ENCODE measurements around the gene KDSR.
A peak's percentile ranks its signal among the peaks of the same experiment; 100 is the strongest.

KDSR gene

GRCh38 chr18:63312737-63313395 is 54.1 kb downstream of the KDSR start:
- H3K9me3 ChIP-seq (ENCODE audit: control insufficient read depth, low read length) = no peaks in the 10 kb centered on the region
- no peaks in the 10 kb centered on the region for H3K27me3 ChIP-seq (replicated peaks; ENCODE audit: control insufficient read depth, insufficient read depth, low read length)
- no peak overlapping the region for H3K9ac ChIP-seq (ENCODE audit: low read length)
- H3K4me1 ChIP-seq (ENCODE audit: control insufficient read depth, insufficient read depth, low read length) = peaks cover 8% of the 10 kb centered on the region
- no peak overlapping the region for H3K4me3 ChIP-seq (ENCODE audit: low read length)
- DNase-seq (ENCODE audit: low read depth) = no peak
- H3K36me3 ChIP-seq (ENCODE audit: control insufficient read depth, insufficient read depth, low read length, severe bottlenecking) = no peaks in the 10 kb centered on the region

GRCh38 chr18:63312019-63312409 is 55.0 kb downstream of the KDSR start:
- no peaks in the 10 kb centered on the region for H3K36me3 ChIP-seq (ENCODE audit: control insufficient read depth, insufficient read depth, low read length, severe bottlenecking)
- H3K4me3 ChIP-seq (ENCODE audit: low read length) = no peak overlapping the region
- H3K9me3 ChIP-seq (ENCODE audit: control insufficient read depth, low read length) = no peaks in the 10 kb centered on the region
- H3K9ac ChIP-seq (ENCODE audit: low read length) = no peak overlapping the region
- no peaks in the 10 kb centered on the region for H3K27me3 ChIP-seq (replicated peaks; ENCODE audit: control insufficient read depth, insufficient read depth, low read length)
- H3K4me1 ChIP-seq (ENCODE audit: control insufficient read depth, insufficient read depth, low read length) = peaks cover 16% of the 10 kb centered on the region
- DNase-seq (ENCODE audit: low read depth) = no peak

GRCh38 chr18:63311118-63312018 is 55.6 kb downstream of the KDSR start:
- DNase-seq (ENCODE audit: low read depth) = no peak
- peaks cover 15% of the 10 kb centered on the region for H3K4me1 ChIP-seq (ENCODE audit: control insufficient read depth, insufficient read depth, low read length)
- H3K9me3 ChIP-seq (ENCODE audit: control insufficient read depth, low read length) = no peaks in the 10 kb centered on the region
- no peaks in the 10 kb centered on the region for H3K36me3 ChIP-seq (ENCODE audit: control insufficient read depth, insufficient read depth, low read length, severe bottlenecking)
- H3K9ac ChIP-seq (ENCODE audit: low read length) = no peak overlapping the region
- no peak overlapping the region for H3K4me3 ChIP-seq (ENCODE audit: low read length)
- H3K27me3 ChIP-seq (replicated peaks; ENCODE audit: control insufficient read depth, insufficient read depth, low read length) = no peaks in the 10 kb centered on the region

- no peaks in the 10 kb centered on the region for H3K36me3 ChIP-seq (ENCODE audit: control insufficient read depth, insufficient read depth, low read length, severe bottlenecking)
- H3K4me3 ChIP-seq (ENCODE audit: low read length) = no peak overlapping the region
- no peaks in the 10 kb centered on the region for H3K9me3 ChIP-seq (ENCODE audit: control insufficient read depth, low read length)
- DNase-seq (ENCODE audit: low read depth) = no peak
- H3K9ac ChIP-seq (ENCODE audit: low read length) = no peak overlapping the region
- peaks cover 9% of the 10 kb centered on the region for H3K4me1 ChIP-seq (ENCODE audit: control insufficient read depth, insufficient read depth, low read length)
- no peaks in the 10 kb centered on the region for H3K27me3 ChIP-seq (replicated peaks; ENCODE audit: control insufficient read depth, insufficient read depth, low read length)
Observed at GRCh38 chr18:63309422-63309821, 57.6 kb downstream of the KDSR start.

- Histone ChIP-seq H3K27me3 (replicated peaks; ENCODE audit: control insufficient read depth, insufficient read depth, low read length) (no peaks in the 10 kb centered on the region), H3K9ac (ENCODE audit: low read length) (no peak overlapping the region), H3K36me3 (ENCODE audit: control insufficient read depth, insufficient read depth, low read length, severe bottlenecking) (no peaks in the 10 kb centered on the region), H3K4me3 (ENCODE audit: low read length) (no peak overlapping the region), H3K9me3 (ENCODE audit: control insufficient read depth, low read length) (no peaks in the 10 kb centered on the region), H3K4me1 (ENCODE audit: control insufficient read depth, insufficient read depth, low read length) (peaks cover 9% of the 10 kb centered on the region)
- DNase-seq (ENCODE audit: low read depth) = peak; percentile 19
Observed at GRCh38 chr18:63307551-63308200, 59.3 kb downstream of the KDSR start.

- no peaks in the 10 kb centered on the region for H3K9me3 ChIP-seq (ENCODE audit: control insufficient read depth, low read length)
- no peak overlapping the region for H3K9ac ChIP-seq (ENCODE audit: low read length)
- H3K4me1 ChIP-seq (ENCODE audit: control insufficient read depth, insufficient read depth, low read length) = peaks cover 9% of the 10 kb centered on the region
- H3K4me3 ChIP-seq (ENCODE audit: low read length) = no peak overlapping the region
- no peak for DNase-seq (ENCODE audit: low read depth)
- no peaks in the 10 kb centered on the region for H3K36me3 ChIP-seq (ENCODE audit: control insufficient read depth, insufficient read depth, low read length, severe bottlenecking)
- no peaks in the 10 kb centered on the region for H3K27me3 ChIP-seq (replicated peaks; ENCODE audit: control insufficient read depth, insufficient read depth, low read length)
Observed at GRCh38 chr18:63306819-63307550, 60.0 kb downstream of the KDSR start.

- H3K4me3 ChIP-seq (ENCODE audit: low read length) = no peak overlapping the region
- DNase-seq (ENCODE audit: low read depth) = no peak
- H3K27me3 ChIP-seq (replicated peaks; ENCODE audit: control insufficient read depth, insufficient read depth, low read length) = no peaks in the 10 kb centered on the region
- H3K9me3 ChIP-seq (ENCODE audit: control insufficient read depth, low read length) = no peaks in the 10 kb centered on the region
- peaks cover 17% of the 10 kb centered on the region for H3K4me1 ChIP-seq (ENCODE audit: control insufficient read depth, insufficient read depth, low read length)
- H3K36me3 ChIP-seq (ENCODE audit: control insufficient read depth, insufficient read depth, low read length, severe bottlenecking) = no peaks in the 10 kb centered on the region
- no peak overlapping the region for H3K9ac ChIP-seq (ENCODE audit: low read length)
Observed at GRCh38 chr18:63306249-63306648, 60.8 kb downstream of the KDSR start.

GRCh38 chr18:63303547-63303946 is 63.5 kb downstream of the KDSR start:
- no peak overlapping the region for H3K4me3 ChIP-seq (ENCODE audit: low read length)
- peaks cover 33% of the 10 kb centered on the region for H3K4me1 ChIP-seq (ENCODE audit: control insufficient read depth, insufficient read depth, low read length)
- H3K36me3 ChIP-seq (ENCODE audit: control insufficient read depth, insufficient read depth, low read length, severe bottlenecking) = no peaks in the 10 kb centered on the region
- no peaks in the 10 kb centered on the region for H3K9me3 ChIP-seq (ENCODE audit: control insufficient read depth, low read length)
- no peak for DNase-seq (ENCODE audit: low read depth)
- no peak overlapping the region for H3K9ac ChIP-seq (ENCODE audit: low read length)
- no peaks in the 10 kb centered on the region for H3K27me3 ChIP-seq (replicated peaks; ENCODE audit: control insufficient read depth, insufficient read depth, low read length)

GRCh38 chr18:63302636-63303405 is 64.2 kb downstream of the KDSR start:
- H3K4me1 ChIP-seq (ENCODE audit: control insufficient read depth, insufficient read depth, low read length) = peaks cover 33% of the 10 kb centered on the region
- H3K9me3 ChIP-seq (ENCODE audit: control insufficient read depth, low read length) = no peaks in the 10 kb centered on the region
- no peaks in the 10 kb centered on the region for H3K36me3 ChIP-seq (ENCODE audit: control insufficient read depth, insufficient read depth, low read length, severe bottlenecking)
- DNase-seq (ENCODE audit: low read depth) = no peak
- no peak overlapping the region for H3K4me3 ChIP-seq (ENCODE audit: low read length)
- no peaks in the 10 kb centered on the region for H3K27me3 ChIP-seq (replicated peaks; ENCODE audit: control insufficient read depth, insufficient read depth, low read length)
- H3K9ac ChIP-seq (ENCODE audit: low read length) = no peak overlapping the region

- Histone ChIP-seq H3K4me3 (ENCODE audit: low read length) (no peak overlapping the region), H3K27me3 (replicated peaks; ENCODE audit: control insufficient read depth, insufficient read depth, low read length) (no peaks in the 10 kb centered on the region), H3K9ac (ENCODE audit: low read length) (no peak overlapping the region), H3K9me3 (ENCODE audit: control insufficient read depth, low read length) (no peaks in the 10 kb centered on the region), H3K4me1 (ENCODE audit: control insufficient read depth, insufficient read depth, low read length) (peaks cover 27% of the 10 kb centered on the region), H3K36me3 (ENCODE audit: control insufficient read depth, insufficient read depth, low read length, severe bottlenecking) (no peaks in the 10 kb centered on the region)
- DNase-seq (ENCODE audit: low read depth) = no peak
Observed at GRCh38 chr18:63302220-63302619, 64.8 kb downstream of the KDSR start.
